A673 (cell line): Measurements from ENCODE around the gene TCHP.

Experiments
- EZH2 ChIP-seq: fragments of 200-600 bp; sonication (generic); IDR thresholded peaks from 2 replicates; pipeline ENCODE4 v1.6.1; 2017; ENCODE audit warnings: borderline replicate concordance, low read depth, mild to moderate bottlenecking, mixed read lengths, antibody characterized with exemption, low read length; ENCODE audit not compliant: poor library complexity, severe bottlenecking
- TF ChIP-seq, protein P1 (sequence below): fragments of 300-800, 200-600 bp; sonication (generic); conservative IDR thresholded peaks from 2 replicates; pipeline ENCODE4 v1.5.1; 2017; ENCODE audit warnings: low read depth, mild to moderate bottlenecking, antibody characterized with exemption, low read length, moderate library complexity, mixed read lengths

- TF ChIP-seq, protein P1, sequence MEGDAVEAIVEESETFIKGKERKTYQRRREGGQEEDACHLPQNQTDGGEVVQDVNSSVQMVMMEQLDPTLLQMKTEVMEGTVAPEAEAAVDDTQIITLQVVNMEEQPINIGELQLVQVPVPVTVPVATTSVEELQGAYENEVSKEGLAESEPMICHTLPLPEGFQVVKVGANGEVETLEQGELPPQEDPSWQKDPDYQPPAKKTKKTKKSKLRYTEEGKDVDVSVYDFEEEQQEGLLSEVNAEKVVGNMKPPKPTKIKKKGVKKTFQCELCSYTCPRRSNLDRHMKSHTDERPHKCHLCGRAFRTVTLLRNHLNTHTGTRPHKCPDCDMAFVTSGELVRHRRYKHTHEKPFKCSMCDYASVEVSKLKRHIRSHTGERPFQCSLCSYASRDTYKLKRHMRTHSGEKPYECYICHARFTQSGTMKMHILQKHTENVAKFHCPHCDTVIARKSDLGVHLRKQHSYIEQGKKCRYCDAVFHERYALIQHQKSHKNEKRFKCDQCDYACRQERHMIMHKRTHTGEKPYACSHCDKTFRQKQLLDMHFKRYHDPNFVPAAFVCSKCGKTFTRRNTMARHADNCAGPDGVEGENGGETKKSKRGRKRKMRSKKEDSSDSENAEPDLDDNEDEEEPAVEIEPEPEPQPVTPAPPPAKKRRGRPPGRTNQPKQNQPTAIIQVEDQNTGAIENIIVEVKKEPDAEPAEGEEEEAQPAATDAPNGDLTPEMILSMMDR = no peak
- no peak for TF ChIP-seq EZH2
These were observed 32.9 kb downstream of the TCHP start for GRCh38 chr12:109932878-109933503.
